WI38 (cell line): ENCODE data around the gene OS9.

Source experiments
- H3K4me3 ChIP-seq: 2 replicates; pipeline ENCODE4 v1.5.1; 2011; ENCODE audit warnings: low read depth, mild to moderate bottlenecking, control low read depth, low read length
- TF ChIP-seq, protein P1 (sequence below): IDR thresholded peaks from 2 replicates; pipeline ENCODE4 v1.5.1; 2012; ENCODE audit warnings: low read depth, mild to moderate bottlenecking, control low read depth, low read length

The OS9 gene

GRCh38 chr12:57738661-57739237 is 44.8 kb downstream of the OS9 start, which contains the start of gene AGAP2:
TSS of gene AGAP2 (minus strand) at chr12:57738742. CDS start at chr12:57738246, 496 bp downstream.
- peak within 1 kb of the TSS; percentile 27 for H3K4me3 ChIP-seq
- TF ChIP-seq, protein P1, sequence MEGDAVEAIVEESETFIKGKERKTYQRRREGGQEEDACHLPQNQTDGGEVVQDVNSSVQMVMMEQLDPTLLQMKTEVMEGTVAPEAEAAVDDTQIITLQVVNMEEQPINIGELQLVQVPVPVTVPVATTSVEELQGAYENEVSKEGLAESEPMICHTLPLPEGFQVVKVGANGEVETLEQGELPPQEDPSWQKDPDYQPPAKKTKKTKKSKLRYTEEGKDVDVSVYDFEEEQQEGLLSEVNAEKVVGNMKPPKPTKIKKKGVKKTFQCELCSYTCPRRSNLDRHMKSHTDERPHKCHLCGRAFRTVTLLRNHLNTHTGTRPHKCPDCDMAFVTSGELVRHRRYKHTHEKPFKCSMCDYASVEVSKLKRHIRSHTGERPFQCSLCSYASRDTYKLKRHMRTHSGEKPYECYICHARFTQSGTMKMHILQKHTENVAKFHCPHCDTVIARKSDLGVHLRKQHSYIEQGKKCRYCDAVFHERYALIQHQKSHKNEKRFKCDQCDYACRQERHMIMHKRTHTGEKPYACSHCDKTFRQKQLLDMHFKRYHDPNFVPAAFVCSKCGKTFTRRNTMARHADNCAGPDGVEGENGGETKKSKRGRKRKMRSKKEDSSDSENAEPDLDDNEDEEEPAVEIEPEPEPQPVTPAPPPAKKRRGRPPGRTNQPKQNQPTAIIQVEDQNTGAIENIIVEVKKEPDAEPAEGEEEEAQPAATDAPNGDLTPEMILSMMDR, result no peak

DNA sequence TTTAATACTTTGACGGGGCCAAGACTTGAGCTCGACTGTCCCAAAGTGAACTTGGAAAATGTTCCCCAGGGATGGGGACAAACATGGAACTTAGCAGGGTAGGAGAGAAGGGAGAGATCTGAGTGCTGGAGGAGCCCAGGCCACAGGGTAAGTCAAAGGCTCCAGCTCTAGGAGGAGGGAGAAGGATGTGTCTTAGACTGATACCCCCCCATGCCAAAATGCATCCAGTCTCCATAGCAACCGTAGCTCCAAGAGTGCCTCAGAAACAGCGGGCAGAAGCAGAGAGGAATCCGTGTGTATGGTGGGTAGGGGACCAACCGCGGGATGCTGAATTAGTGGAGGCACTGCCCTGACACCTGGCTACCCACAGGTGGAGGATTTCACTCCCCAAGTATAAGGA is 45.5 kb downstream of the OS9 start:
- no peak overlapping the region for H3K4me3 ChIP-seq

DNA sequence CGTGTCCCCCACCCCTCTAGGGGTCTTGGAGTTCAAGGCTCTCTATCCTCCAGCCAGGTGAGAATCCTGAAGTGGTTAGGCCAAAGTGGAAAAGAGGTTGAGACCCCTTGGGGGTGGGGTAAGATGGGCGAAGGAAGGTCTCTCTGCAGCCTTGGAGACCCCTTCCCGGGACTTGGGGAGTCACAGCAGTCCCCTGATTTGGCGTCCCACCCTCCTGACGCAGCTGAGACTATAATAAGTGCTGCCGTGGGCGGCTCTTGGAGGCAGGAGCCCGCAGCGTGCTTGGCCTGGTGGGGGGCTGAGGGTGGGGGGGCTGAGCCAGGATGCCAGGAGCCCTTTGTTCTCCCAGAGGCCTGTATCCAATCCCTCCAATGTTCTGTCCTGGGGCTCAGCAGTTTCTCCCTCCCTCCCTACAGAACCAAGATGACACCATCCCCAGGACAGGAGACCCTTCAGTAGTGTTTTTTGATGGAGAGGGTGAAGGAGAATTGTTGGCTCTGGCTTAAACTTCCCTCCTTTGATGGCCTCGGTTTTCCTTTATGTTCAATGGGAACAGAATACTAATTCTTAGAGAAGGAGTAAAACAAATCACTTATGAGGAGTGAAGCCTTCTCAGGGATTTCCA is 46.1 kb downstream of the OS9 start:
- no peak overlapping the region for H3K4me3 ChIP-seq
- TF ChIP-seq, protein P1, result no peak

More for the DNA sequence above, 45.5 kb downstream of the OS9 start:
- TF ChIP-seq, protein P1, result no peak

GRCh38 chr12:57740656-57741412 is 46.9 kb downstream of the OS9 start:
- no peak overlapping the region for H3K4me3 ChIP-seq
- TF ChIP-seq, protein P1, result no peak

- TF ChIP-seq, protein P1, result no peak
- H3K4me3 ChIP-seq, result no peak overlapping the region
These were observed 47.5 kb downstream of the OS9 start for GRCh38 chr12:57741413-57741789.

DNA sequence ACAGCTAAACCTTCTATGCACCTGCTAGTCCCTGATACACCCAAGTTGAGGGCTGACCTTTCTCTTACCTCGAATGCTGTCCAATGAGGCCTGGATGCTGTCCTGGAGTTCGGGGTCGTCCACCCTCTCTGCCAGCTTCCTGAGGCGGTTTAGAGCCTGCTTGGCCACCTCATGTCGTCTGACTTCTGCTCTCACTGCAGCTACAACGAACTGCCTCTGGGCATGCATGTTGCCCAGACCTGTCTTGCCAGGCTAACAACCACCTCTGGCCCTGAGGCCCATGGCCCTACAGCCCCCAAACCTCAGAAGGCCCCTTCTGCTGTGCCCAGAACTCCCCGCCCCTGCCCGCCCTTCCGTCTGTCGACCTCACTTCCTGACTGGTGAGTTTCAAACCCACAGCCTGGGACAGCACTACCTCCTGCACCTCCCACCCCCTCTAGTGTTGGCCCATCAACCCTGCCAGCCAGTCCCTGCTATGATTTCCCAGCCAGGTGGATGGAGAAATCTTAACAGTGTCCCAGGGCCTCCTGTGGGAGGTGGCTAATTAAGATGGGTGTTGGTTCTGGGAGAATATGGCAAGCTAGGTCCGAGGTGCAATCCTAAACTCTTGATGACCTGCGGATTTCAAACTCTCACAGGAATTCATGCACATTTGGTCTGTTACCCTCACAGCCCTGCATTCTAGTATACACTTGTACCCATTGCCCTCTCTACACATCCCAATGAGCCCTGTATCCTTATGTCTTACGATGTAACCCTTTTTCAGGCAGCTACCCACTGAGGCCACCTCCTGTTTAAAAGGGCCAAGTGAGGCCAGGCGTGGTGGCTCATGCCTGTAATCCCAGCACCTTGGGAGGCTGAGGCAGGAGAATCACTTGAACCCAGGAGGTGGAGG is 48.2 kb downstream of the OS9 start:
- TF ChIP-seq, protein P1, result no peak
- H3K4me3 ChIP-seq, result no peak overlapping the region
